Measurements from ENCODE around the gene TEKTIP1. TPM values are rescaled to one million over a fixed set of nuclear protein-coding genes. Genes with fewer than 3 reads are reported as not detected.
A peak's percentile ranks its signal among the peaks of the same experiment; 100 is the strongest.

The TEKTIP1 gene
- total RNA-seq, 1 donor from 2014 or later, result 0.68 TPM

- DNase-seq (ENCODE audit: low read depth) (no peak), FAIRE-seq (no peak)
- Mint-ChIP-seq H3K9me3 (ENCODE audit: unreplicated experiment) (no peaks in the 10 kb centered on the region), H3K4me1 (ENCODE audit: low read depth, unreplicated experiment) (peaks cover 31% of the 10 kb centered on the region), H3K36me3 (ENCODE audit: low read depth, unreplicated experiment) (peaks cover 7% of the 10 kb centered on the region), H3K27me3 (ENCODE audit: low read depth, unreplicated experiment) (no peaks in the 10 kb centered on the region), H3K27ac (ENCODE audit: unreplicated experiment) (peak overlapping the region; percentile 41), H3K4me3 (ENCODE audit: unreplicated experiment) (no peak overlapping the region)
- Histone ChIP-seq H3K27me3 (ENCODE audit: insufficient read depth, low read length) (no peaks in the 10 kb centered on the region), H2AFZ (ENCODE audit: low read depth, low read length) (no peak overlapping the region), H3K79me2 (ENCODE audit: insufficient read depth, low read length) (peaks cover 100% of the 10 kb centered on the region), H3K4me2 (ENCODE audit: low read length) (no peak overlapping the region), H3K4me1 (ENCODE audit: insufficient read depth, low read length) (peaks cover 32% of the 10 kb centered on the region), H3K36me3 (ENCODE audit: insufficient read depth, low read length) (no peaks in the 10 kb centered on the region), H3K4me3 (ENCODE audit: insufficient read depth, low read depth, low read length) (no peak overlapping the region), H3K9me3 (ENCODE audit: insufficient read depth, low read depth, low read length) (no peaks in the 10 kb centered on the region), H3K27ac (ENCODE audit: low read depth, low read length) (peak overlapping the region; percentile 38), H4K20me1 (ENCODE audit: insufficient read depth, low read length) (peaks cover 100% of the 10 kb centered on the region), H3K9ac (ENCODE audit: low read length) (no peak overlapping the region)
- TF ChIP-seq CTCF (IDR thresholded peaks at IDR 0.05; ENCODE audit: insufficient read depth, low read depth, low read length) (no peak), EZH2 (IDR thresholded peaks at IDR 0.05; ENCODE audit: insufficient read depth, low read length) (no peak)
Observed at GRCh38 chr19:3513229-3514140, 25.5 kb upstream of the TEKTIP1 start.

GRCh38 chr19:3514930-3515329 is 24.0 kb upstream of the TEKTIP1 start:
- DNase-seq (ENCODE audit: low read depth) (no peak), FAIRE-seq (no peak)
- H3K9me3 ChIP-seq (ENCODE audit: insufficient read depth, low read depth, low read length), result no peaks in the 10 kb centered on the region
- peak overlapping the region; percentile 27 for H3K9ac ChIP-seq (ENCODE audit: low read length)
- peaks cover 1% of the 10 kb centered on the region for H3K36me3 Mint-ChIP-seq (ENCODE audit: low read depth, unreplicated experiment)
- no peaks in the 10 kb centered on the region for H3K27me3 Mint-ChIP-seq (ENCODE audit: low read depth, unreplicated experiment)
- no peak overlapping the region for H3K27ac ChIP-seq (ENCODE audit: low read depth, low read length)
- TF ChIP-seq CTCF (IDR thresholded peaks at IDR 0.05; ENCODE audit: insufficient read depth, low read depth, low read length) (no peak), EZH2 (IDR thresholded peaks at IDR 0.05; ENCODE audit: insufficient read depth, low read length) (no peak)
- H3K27me3 ChIP-seq (ENCODE audit: insufficient read depth, low read length), result no peaks in the 10 kb centered on the region
- H3K4me3 Mint-ChIP-seq (ENCODE audit: unreplicated experiment), result no peak overlapping the region
- H3K79me2 ChIP-seq (ENCODE audit: insufficient read depth, low read length), result peaks cover 100% of the 10 kb centered on the region
- no peaks in the 10 kb centered on the region for H3K36me3 ChIP-seq (ENCODE audit: insufficient read depth, low read length)
- H3K4me1 Mint-ChIP-seq (ENCODE audit: low read depth, unreplicated experiment), result peaks cover 20% of the 10 kb centered on the region
- H3K9me3 Mint-ChIP-seq (ENCODE audit: unreplicated experiment), result no peaks in the 10 kb centered on the region
- H3K27ac Mint-ChIP-seq (ENCODE audit: unreplicated experiment), result no peak overlapping the region
- H3K4me1 ChIP-seq (ENCODE audit: insufficient read depth, low read length), result peaks cover 18% of the 10 kb centered on the region
- H3K4me3 ChIP-seq (ENCODE audit: insufficient read depth, low read depth, low read length), result no peak overlapping the region
- H2AFZ ChIP-seq (ENCODE audit: low read depth, low read length), result no peak overlapping the region
- H3K4me2 ChIP-seq (ENCODE audit: low read length), result no peak overlapping the region
- peaks cover 100% of the 10 kb centered on the region for H4K20me1 ChIP-seq (ENCODE audit: insufficient read depth, low read length)
